GM23338 (cell line): Measurements from ENCODE around the gene GPRC6A. TPM values are rescaled to one million over a fixed set of nuclear protein-coding genes. Genes with fewer than 3 reads are reported as not detected.
"Not testable (repeated sequence)": the region's sequence is repeated elsewhere in the genome, so short reads cannot be mapped to it uniquely, and the experiment has no call there.

ENCODE experiments used
- ATAC-seq: fragments of 200-7000 bp; cut with Tn5 transposase; 3 replicates; pipeline ENCODE4 v1.9.1; 2020
- DNase-seq: peaks from one replicate; pipeline ENCODE4 v3.0.0-alpha.2; 2015; ENCODE audit warnings: low spot score
- H2AFZ ChIP-seq: fragments of 200-600 bp; sonication (generic); 2 replicates; pipeline ENCODE4 v1.8.0; 2016; ENCODE audit warnings: antibody characterized with exemption, mild to moderate bottlenecking, moderate library complexity
- H3F3A ChIP-seq: fragments of 200-600 bp; sonication (generic); replicated peaks from 2 replicates; pipeline ENCODE4 v1.8.0; 2017; ENCODE audit warnings: antibody characterized with exemption, mixed run types, low read depth
- H3K27ac ChIP-seq: fragments of 200-600 bp; sonication (generic); 2 replicates; pipeline ENCODE4 v1.6.1; 2016; ENCODE audit warnings: low read depth
- H3K27me3 ChIP-seq: fragments of 200-600 bp; sonication (generic); 2 replicates; pipeline ENCODE4 v1.8.0; 2016; ENCODE audit warnings: mild to moderate bottlenecking, mixed run types, moderate library complexity; ENCODE audit not compliant: insufficient read depth
- H3K36me3 ChIP-seq: fragments of 200-600 bp; sonication (generic); 2 replicates; pipeline ENCODE4 v1.8.0; 2016; ENCODE audit warnings: mild to moderate bottlenecking; ENCODE audit not compliant: insufficient read depth
- H3K4me1 ChIP-seq: fragments of 200-600 bp; sonication (generic); 2 replicates; pipeline ENCODE4 v1.8.0; 2016; ENCODE audit warnings: mild to moderate bottlenecking, moderate library complexity; ENCODE audit not compliant: insufficient read depth
- H3K4me2 ChIP-seq: fragments of 200-600 bp; sonication (generic); 2 replicates; pipeline ENCODE4 v1.7.1; 2017; ENCODE audit warnings: mixed run types
- H3K4me3 ChIP-seq: fragments of 200-600 bp; sonication (generic); 2 replicates; pipeline ENCODE4 v1.6.1; 2016; ENCODE audit warnings: mixed run types
- H3K79me2 ChIP-seq: fragments of 200-600 bp; sonication (generic); replicated peaks from 2 replicates; pipeline ENCODE4 v1.8.0; 2017; ENCODE audit warnings: mild to moderate bottlenecking; ENCODE audit not compliant: insufficient read depth
- H3K9me2 ChIP-seq: fragments of 200-600 bp; sonication (generic); 2 replicates; pipeline ENCODE4 v1.8.0; 2017; ENCODE audit not compliant: insufficient read depth
- H4K20me1 ChIP-seq: fragments of 200-600 bp; sonication (generic); replicated peaks from 2 replicates; pipeline ENCODE4 v1.8.0; 2017; ENCODE audit warnings: mild to moderate bottlenecking; ENCODE audit not compliant: insufficient read depth
- H3K27ac Mint-ChIP-seq: 2 replicates; pipeline ENCODE4 v1.8.0; 2020; ENCODE audit warnings: inconsistent platforms, mild to moderate bottlenecking, moderate library complexity, mixed read lengths
- H3K27me3 Mint-ChIP-seq: 3 replicates; pipeline ENCODE4 v1.8.0; 2022; ENCODE audit warnings: low read depth, mild to moderate bottlenecking, moderate library complexity, mixed read lengths, inconsistent platforms; ENCODE audit not compliant: insufficient read depth, poor library complexity
- H3K36me3 Mint-ChIP-seq: 3 replicates; pipeline ENCODE4 v1.8.0; 2021; ENCODE audit warnings: low read depth, mild to moderate bottlenecking, inconsistent platforms, moderate library complexity, mixed read lengths
- H3K4me1 Mint-ChIP-seq: 3 replicates; pipeline ENCODE4 v1.8.0; 2020; ENCODE audit warnings: mild to moderate bottlenecking, inconsistent platforms, mixed read lengths
- H3K4me3 Mint-ChIP-seq: 3 replicates; pipeline ENCODE4 v1.8.0; 2021; ENCODE audit warnings: moderate library complexity, mild to moderate bottlenecking, inconsistent platforms, mixed read lengths
- H3K9me3 Mint-ChIP-seq: 3 replicates; pipeline ENCODE4 v1.8.0; 2020; ENCODE audit warnings: moderate library complexity, mild to moderate bottlenecking, inconsistent platforms, mixed read lengths
- CTCF ChIP-seq, 2 experiments: fragments of 200-600 bp in 1 of 2; sonication (generic) in 1 of 2; conservative IDR thresholded peaks; 2 replicates each; pipeline versions ENCODE4 v1.5.1 to v1.6.1; 2016 to 2017; ENCODE audit warnings: antibody characterized with exemption in 2 of 2, low read depth in 2 of 2, mild to moderate bottlenecking in 2 of 2, moderate library complexity in 1 of 2
- NANOG ChIP-seq: IDR thresholded peaks from 2 replicates; pipeline ENCODE4 v1.6.1; 2016; ENCODE audit warnings: antibody characterized with exemption, borderline replicate concordance
- REST ChIP-seq: IDR thresholded peaks from one replicate; pipeline ENCODE4 v1.6.1; 2018; ENCODE audit warnings: antibody characterized with exemption; ENCODE audit not compliant: unreplicated experiment
- polyA plus RNA-seq: library from polyadenylated mRNA; unstranded; fragments of >200 nt; fragmentation: Nextera tagmentation; extraction: Ambion mirVana; gene quantifications from 2 replicates; pipeline ENCODE4 v1.2.1, GENCODE V29; 2016
- total RNA-seq: library from RNA; depleted of rRNA; stranded (reverse); fragments of >200 nt; shearing (Covaris generic); gene quantifications from 2 replicates; pipeline ENCODE4 v1.2.3, GENCODE V29; 2014

GPRC6A gene
- total and polyA plus RNA-seq, 2 experiments from 2014 or later = 0.21 to 0.45 TPM

DNA sequence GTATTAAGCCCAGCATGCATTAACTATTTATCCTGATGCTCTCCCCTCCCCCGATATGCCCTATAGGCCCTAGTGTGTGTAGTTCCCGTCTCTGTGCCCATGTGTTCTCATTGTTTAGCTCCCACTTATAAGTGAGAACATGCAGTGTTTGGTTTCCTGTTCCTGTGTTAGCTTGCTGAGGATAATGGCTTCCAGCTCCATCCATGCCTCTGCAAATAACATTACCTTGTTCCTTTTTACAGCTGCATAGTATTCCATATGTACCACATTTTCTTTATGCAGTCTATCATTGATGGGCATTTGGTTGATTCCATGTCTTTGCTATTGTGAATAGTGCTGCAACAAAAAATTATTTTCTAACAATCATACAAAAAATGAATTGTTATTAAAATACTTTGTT is 5.6 kb upstream of the GPRC6A start:
- H3K9me2 ChIP-seq, H2AFZ ChIP-seq, H3K79me2 ChIP-seq, H3K27me3 Mint-ChIP-seq, H3F3A ChIP-seq, H3K27me3 ChIP-seq, H3K4me1 Mint-ChIP-seq, H3K4me2 ChIP-seq, H3K27ac Mint-ChIP-seq, H3K36me3 ChIP-seq, ATAC-seq, H3K4me3 ChIP-seq, H4K20me1 ChIP-seq, H3K4me1 ChIP-seq, H3K9me3 Mint-ChIP-seq, H3K4me3 Mint-ChIP-seq, H3K36me3 Mint-ChIP-seq, DNase-seq, H3K27ac ChIP-seq: not testable (repeated sequence)

GRCh38 chr6:116827561-116828240 is 1.2 kb downstream of the GPRC6A start:
- Histone ChIP-seq H3K27ac (peak overlapping the region; percentile 39), H3K4me3 (peak overlapping the region; percentile 5; the same call in 1 of the 2 replicates), H3K36me3 (no peaks in the 10 kb centered on the region), H3K4me2 (peak overlapping the region; percentile 41), H3K9me2 (peaks cover 9% of the 10 kb centered on the region; the same call in 1 of the 2 replicates), H2AFZ (no peak overlapping the region), H3K4me1 (peaks cover 19% of the 10 kb centered on the region), H3K27me3 (no peaks in the 10 kb centered on the region), H4K20me1 (no peaks in the 10 kb centered on the region), H3K79me2 (no peaks in the 10 kb centered on the region), H3F3A (no peaks in the 10 kb centered on the region)
- no peak for TF ChIP-seq CTCF (conservative IDR thresholded peaks at IDR 0.05; ENCODE audit: low read depth in 2 of 2)
- no peak for TF ChIP-seq REST
- TF ChIP-seq NANOG = peak; percentile 45; the same call in 1 of the 2 replicates
- no peaks in the 10 kb centered on the region for H3K27me3 Mint-ChIP-seq
- DNase-seq (peak; percentile 24), ATAC-seq (peak; percentile 70)
- H3K9me3 Mint-ChIP-seq = peaks cover 18% of the 10 kb centered on the region
- peaks cover 13% of the 10 kb centered on the region for H3K36me3 Mint-ChIP-seq
- peaks cover 19% of the 10 kb centered on the region for H3K4me1 Mint-ChIP-seq
- peak overlapping the region; percentile 36 for H3K4me3 Mint-ChIP-seq
- H3K27ac Mint-ChIP-seq = peak overlapping the region; percentile 88

- H3K4me1 Mint-ChIP-seq, H3K9me2 ChIP-seq, ATAC-seq, H3K4me3 Mint-ChIP-seq, H3K4me1 ChIP-seq, H4K20me1 ChIP-seq, H3K4me2 ChIP-seq, H3K27me3 ChIP-seq, H3K79me2 ChIP-seq, H3K36me3 ChIP-seq, H3K27me3 Mint-ChIP-seq, H3F3A ChIP-seq: not testable (repeated sequence)
- Mint-ChIP-seq H3K9me3 (peaks cover 52% of the 10 kb centered on the region), H3K27ac (peak overlapping the region; percentile 56; the same call in 1 of the 2 replicates), H3K36me3 (peaks cover 19% of the 10 kb centered on the region)
- H3K4me3 ChIP-seq = peak overlapping the region; percentile 19; the same call in 1 of the 2 replicates
- H2AFZ ChIP-seq = peak overlapping the region; percentile 90
- peak overlapping the region; percentile 50; the same call in 1 of the 2 replicates for H3K27ac ChIP-seq
- DNase-seq = peak; percentile 11
Observed at GRCh38 chr6:116816336-116816735, 12.5 kb downstream of the GPRC6A start.
